22Rv1 (cell line): Measurements from ENCODE around the gene MGAT4B.

ENCODE experiments used
- ZFX ChIP-seq: fragments of 450-650 bp; IDR thresholded peaks from 2 replicates; pipeline ENCODE4 v1.6.1; 2017; ENCODE audit warnings: antibody characterized with exemption, borderline replicate concordance
- TF ChIP-seq, protein P1 (sequence below): fragments of 450-650 bp; IDR thresholded peaks from 2 replicates; pipeline ENCODE4 v1.5.1; 2017; ENCODE audit warnings: mild to moderate bottlenecking

- TF ChIP-seq, protein P1, sequence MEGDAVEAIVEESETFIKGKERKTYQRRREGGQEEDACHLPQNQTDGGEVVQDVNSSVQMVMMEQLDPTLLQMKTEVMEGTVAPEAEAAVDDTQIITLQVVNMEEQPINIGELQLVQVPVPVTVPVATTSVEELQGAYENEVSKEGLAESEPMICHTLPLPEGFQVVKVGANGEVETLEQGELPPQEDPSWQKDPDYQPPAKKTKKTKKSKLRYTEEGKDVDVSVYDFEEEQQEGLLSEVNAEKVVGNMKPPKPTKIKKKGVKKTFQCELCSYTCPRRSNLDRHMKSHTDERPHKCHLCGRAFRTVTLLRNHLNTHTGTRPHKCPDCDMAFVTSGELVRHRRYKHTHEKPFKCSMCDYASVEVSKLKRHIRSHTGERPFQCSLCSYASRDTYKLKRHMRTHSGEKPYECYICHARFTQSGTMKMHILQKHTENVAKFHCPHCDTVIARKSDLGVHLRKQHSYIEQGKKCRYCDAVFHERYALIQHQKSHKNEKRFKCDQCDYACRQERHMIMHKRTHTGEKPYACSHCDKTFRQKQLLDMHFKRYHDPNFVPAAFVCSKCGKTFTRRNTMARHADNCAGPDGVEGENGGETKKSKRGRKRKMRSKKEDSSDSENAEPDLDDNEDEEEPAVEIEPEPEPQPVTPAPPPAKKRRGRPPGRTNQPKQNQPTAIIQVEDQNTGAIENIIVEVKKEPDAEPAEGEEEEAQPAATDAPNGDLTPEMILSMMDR = no peak
- no peak for TF ChIP-seq ZFX
Observed at GRCh38 chr5:179803651-179804554, 2.8 kb downstream of the MGAT4B start.
